CD14-positive monocyte (primary cell): ENCODE results near the gene TEDDM1. TPM values are rescaled to one million over a fixed set of nuclear protein-coding genes. Genes with fewer than 3 reads are reported as not detected.

Source experiments
- DNase-seq, 3 donors: peaks; one replicate each; pipeline ENCODE4 v3.0.0-alpha.2; 2011 to 2022
- H2AFZ ChIP-seq: 2 replicates; pipeline ENCODE4 v1.6.0; 2012; ENCODE audit warnings: mild to moderate bottlenecking, low read depth, low read length, inconsistent platforms; ENCODE audit not compliant: insufficient read depth, poor library complexity, severe bottlenecking
- H3K27ac ChIP-seq, 2 donors: 1 replicate in 1 of 2; 2 replicates in 1 of 2; pipeline ENCODE4 v1.5.1; 2012 to 2013; ENCODE audit warnings: low read length in 2 of 2, control low read depth in 1 of 2, inconsistent platforms in 1 of 2, low read depth in 1 of 2, mild to moderate bottlenecking in 1 of 2
- H3K27me3 ChIP-seq, 2 donors: one replicate each; pipeline versions ENCODE4 v1.6.0 to v1.6.1; 2011 to 2013; ENCODE audit warnings: low read length in 2 of 2; ENCODE audit not compliant: control insufficient read depth in 2 of 2, insufficient read depth in 2 of 2
- H3K36me3 ChIP-seq, 2 donors: replicated peaks in 1 of 2; 1 replicate in 1 of 2; 2 replicates in 1 of 2; pipeline versions ENCODE4 v1.5.1 to v1.6.1; 2012 to 2013; ENCODE audit warnings: low read length in 2 of 2, control low read depth in 1 of 2, inconsistent platforms in 1 of 2, mild to moderate bottlenecking in 1 of 2; ENCODE audit not compliant: insufficient read depth in 2 of 2, control insufficient read depth in 1 of 2
- H3K4me1 ChIP-seq, 2 donors: 1 replicate in 1 of 2; 2 replicates in 1 of 2; pipeline versions ENCODE4 v1.5.1 to v1.6.1; 2012 to 2013; ENCODE audit warnings: low read length in 2 of 2, control low read depth in 1 of 2, inconsistent platforms in 1 of 2, mild to moderate bottlenecking in 1 of 2, moderate library complexity in 1 of 2; ENCODE audit not compliant: insufficient read depth in 2 of 2, control insufficient read depth in 1 of 2
- H3K4me2 ChIP-seq: replicated peaks from 2 replicates; pipeline ENCODE3; 2012; ENCODE audit warnings: low read length, moderate library complexity, mild to moderate bottlenecking; ENCODE audit not compliant: poor library complexity, severe bottlenecking; ENCODE audit errors: extremely low read depth
- H3K4me3 ChIP-seq, 3 experiments: fragments of 200-600 bp in 1 of 3; sonication (generic) in 1 of 3; replicated peaks in 1 of 3; 1 replicate in 2 of 3; 2 replicates in 1 of 3; pipeline ENCODE4 v1.5.1; 2011 to 2013; ENCODE audit warnings: low read length in 3 of 3, mild to moderate bottlenecking in 3 of 3, control low read depth in 2 of 3, low read depth in 2 of 3, inconsistent platforms in 1 of 3, moderate library complexity in 1 of 3
- H3K79me2 ChIP-seq: 2 replicates; pipeline ENCODE4 v1.6.0; 2012; ENCODE audit warnings: mild to moderate bottlenecking, control low read depth, inconsistent platforms, low read length, moderate library complexity; ENCODE audit not compliant: insufficient read depth
- H3K9ac ChIP-seq: 2 replicates; pipeline ENCODE4 v1.6.0; 2017; ENCODE audit warnings: low read length, mild to moderate bottlenecking; ENCODE audit not compliant: insufficient read depth, poor library complexity, severe bottlenecking
- H3K9me3 ChIP-seq, 2 donors: replicated peaks in 1 of 2; 1 replicate in 1 of 2; 2 replicates in 1 of 2; pipeline versions ENCODE4 v1.5.1 to v1.6.1; 2012 to 2013; ENCODE audit warnings: low read length in 2 of 2, control low read depth in 1 of 2; ENCODE audit not compliant: control insufficient read depth in 1 of 2, insufficient read depth in 1 of 2
- H4K20me1 ChIP-seq: 2 replicates; pipeline ENCODE4 v1.6.0; 2012; ENCODE audit warnings: mild to moderate bottlenecking, low read length, control low read depth, moderate library complexity; ENCODE audit not compliant: insufficient read depth
- H3K27ac Mint-ChIP-seq, 7 donors: one replicate each; pipeline ENCODE4 v1.8.0; 2020; ENCODE audit warnings: mild to moderate bottlenecking in 7 of 7, mixed read lengths in 7 of 7, moderate library complexity in 6 of 7, inconsistent platforms in 2 of 7
- H3K27me3 Mint-ChIP-seq, 3 donors: one replicate each; pipeline ENCODE4 v1.8.0; 2021 to 2022; ENCODE audit warnings: low read depth in 3 of 3, mild to moderate bottlenecking in 3 of 3, mixed read lengths in 3 of 3, moderate library complexity in 3 of 3, inconsistent platforms in 1 of 3
- H3K36me3 Mint-ChIP-seq, 2 donors: one replicate each; pipeline ENCODE4 v1.8.0; 2020; ENCODE audit warnings: mixed read lengths in 2 of 2, inconsistent platforms in 1 of 2, mild to moderate bottlenecking in 1 of 2
- H3K4me1 Mint-ChIP-seq: one replicate; pipeline ENCODE4 v1.8.0; 2020; ENCODE audit warnings: mild to moderate bottlenecking, mixed read lengths
- H3K4me3 Mint-ChIP-seq, 2 donors: one replicate each; pipeline ENCODE4 v1.8.0; 2020; ENCODE audit warnings: mild to moderate bottlenecking in 2 of 2, mixed read lengths in 2 of 2, moderate library complexity in 1 of 2
- H3K9me3 Mint-ChIP-seq, 7 donors: one replicate each; pipeline ENCODE4 v1.8.0; 2020 to 2022; ENCODE audit warnings: mixed read lengths in 7 of 7, mild to moderate bottlenecking in 6 of 7, moderate library complexity in 6 of 7, inconsistent platforms in 2 of 7
- CTCF ChIP-seq: fragments of 200-600 bp; IDR thresholded peaks from one replicate; pipeline ENCODE4 v1.8.0; 2022; ENCODE audit warnings: antibody characterized with exemption, mild to moderate bottlenecking
- WGBS: methylation state at CpG from one replicate; pipeline ENCODE4 v1.1.5; 2013; ENCODE audit warnings: missing lambda C conversion rate; ENCODE audit not compliant: insufficient coverage; 5-methylcytosine and 5-hydroxymethylcytosine counted together
- intact Hi-C, 2 donors: fragments of 100-400 bp; cut with micrococcal nuclease; formaldehyde crosslinking; loops; one replicate each; pipeline versions ENCODE4 v1.15.0 to v1.15.1; 2023
- polyA plus RNA-seq, 3 donors: library from polyadenylated mRNA; depleted of rRNA in 1 of 3; unstranded in 2 of 3; stranded (reverse) in 1 of 3; fragments of 300-500 nt in 2 of 3; fragments of >200 nt in 1 of 3; fragmentation: Illumina TruSeq in 2 of 3; gene quantifications; 1 replicate in 2 of 3; 2 replicates in 1 of 3; pipeline ENCODE4 v1.2.3, GENCODE V29; 2012 to 2021

The TEDDM1 gene
- polyA plus RNA-seq, 3 donors = 0.07 TPM; not detected in 2

GRCh38 chr1:182383934-182384333 lies 16.5 kb downstream of the TEDDM1 start:
- Mint-ChIP-seq H3K36me3 (peaks cover 66 to 80% of the 10 kb centered on the region in 2 donors), H3K27me3 (peaks cover 0 to 5% (median 0%) of the 10 kb centered on the region in 3 donors), H3K4me3 (no peak overlapping the region), H3K9me3 (no peaks in the 10 kb centered on the region), H3K4me1 (peaks cover 41% of the 10 kb centered on the region), H3K27ac (no peak overlapping the region)
- 100% methylated on average over 2 of the region's 7 CpGs for WGBS
- Histone ChIP-seq H3K9me3 (no peaks in the 10 kb centered on the region), H3K27ac (no peak overlapping the region), H3K4me3 (no peak overlapping the region), H3K36me3 (peaks cover 65 to 80% of the 10 kb centered on the region in 2 donors), H4K20me1 (peaks cover 78% of the 10 kb centered on the region), H3K79me2 (peaks cover 33% of the 10 kb centered on the region), H3K4me2 (no peak overlapping the region), H3K9ac (no peak overlapping the region), H3K27me3 (no peaks in the 10 kb centered on the region), H2AFZ (no peak overlapping the region), H3K4me1 (peaks cover 15 to 20% of the 10 kb centered on the region in 2 donors)
- DNase-seq = no peak
- intact Hi-C loops = no loop called here
- TF ChIP-seq CTCF = no peak

GRCh38 chr1:182383037-182383661 lies 17.3 kb downstream of the TEDDM1 start:
- H3K27ac Mint-ChIP-seq = peak overlapping the region in 1 of 7 donors; percentile 50
- peaks cover 71% of the 10 kb centered on the region for H4K20me1 ChIP-seq
- no peak for DNase-seq
- H3K9ac ChIP-seq = no peak overlapping the region
- no peak overlapping the region for H2AFZ ChIP-seq
- H3K36me3 ChIP-seq = peaks cover 58 to 73% of the 10 kb centered on the region in 2 donors
- H3K9me3 Mint-ChIP-seq = no peaks in the 10 kb centered on the region
- H3K36me3 Mint-ChIP-seq = peaks cover 58 to 72% of the 10 kb centered on the region in 2 donors
- intact Hi-C loops = no loop called here
- H3K9me3 ChIP-seq = no peaks in the 10 kb centered on the region
- no peak for TF ChIP-seq CTCF
- WGBS = 95% methylated on average over 2 of the region's 4 CpGs
- no peak overlapping the region for H3K27ac ChIP-seq
- no peak overlapping the region for H3K4me2 ChIP-seq
- no peak overlapping the region for H3K4me3 ChIP-seq
- H3K27me3 ChIP-seq = no peaks in the 10 kb centered on the region
- no peak overlapping the region for H3K4me3 Mint-ChIP-seq
- peaks cover 8 to 12% of the 10 kb centered on the region in 2 donors for H3K4me1 ChIP-seq
- H3K27me3 Mint-ChIP-seq = peaks cover 0 to 7% (median 0%) of the 10 kb centered on the region in 3 donors
- H3K79me2 ChIP-seq = peaks cover 25% of the 10 kb centered on the region
- H3K4me1 Mint-ChIP-seq = peaks cover 33% of the 10 kb centered on the region
